ENCODE measurements around the gene CTSG.
"Not testable (repeated sequence)": the region's sequence is repeated elsewhere in the genome, so short reads cannot be mapped to it uniquely, and the experiment has no call there.

Gene CTSG

GRCh38 chr14:24607081-24607480 lies 31.0 kb upstream of the CTSG start:
- no peak for TF ChIP-seq CTCF (IDR thresholded peaks at IDR 0.05; ENCODE audit: low read depth, low read length)
- no peak for DNase-seq (ENCODE audit: extremely low read depth, low read depth)

- TF ChIP-seq CTCF (IDR thresholded peaks at IDR 0.05; ENCODE audit: low read depth, low read length) = no peak
- DNase-seq (ENCODE audit: extremely low read depth, low read depth) = no peak
These were observed 30.2 kb upstream of the CTSG start for GRCh38 chr14:24606297-24606696.

GRCh38 chr14:24605435-24606190 lies 29.6 kb upstream of the CTSG start:
- no peak for DNase-seq (ENCODE audit: extremely low read depth, low read depth)
- TF ChIP-seq CTCF (IDR thresholded peaks at IDR 0.05; ENCODE audit: low read depth, low read length) = peak; percentile 21

GRCh38 chr14:24597403-24597802 lies 21.4 kb upstream of the CTSG start:
- DNase-seq (ENCODE audit: extremely low read depth, low read depth) = no peak
- TF ChIP-seq CTCF (IDR thresholded peaks at IDR 0.05; ENCODE audit: low read depth, low read length) = no peak

- no peak for TF ChIP-seq CTCF (IDR thresholded peaks at IDR 0.05; ENCODE audit: low read depth, low read length)
- DNase-seq (ENCODE audit: extremely low read depth, low read depth) = no peak
These were observed 19.2 kb upstream of the CTSG start for GRCh38 chr14:24595073-24595808.

GRCh38 chr14:24591004-24591403 lies 15.0 kb upstream of the CTSG start:
- not testable (repeated sequence) for DNase-seq (ENCODE audit: extremely low read depth, low read depth)

GRCh38 chr14:24584402-24584801 lies 8.4 kb upstream of the CTSG start:
- DNase-seq (ENCODE audit: extremely low read depth, low read depth) = not testable (repeated sequence)

- DNase-seq (ENCODE audit: extremely low read depth, low read depth) = no peak
- no peak for TF ChIP-seq CTCF (IDR thresholded peaks at IDR 0.05; ENCODE audit: low read depth, low read length)
These were observed 2.5 kb upstream of the CTSG start for GRCh38 chr14:24578558-24578957.

Data from AG09319 (cell line).